ENCODE measurements around the gene TTC23.

TTC23 gene

GRCh38 chr15:99102332-99103235 is 146.8 kb downstream of the TTC23 start:
- no peak for DNase-seq (ENCODE audit: low spot score)

- DNase-seq (ENCODE audit: low spot score) = no peak
Observed at GRCh38 chr15:99101501-99101900, 147.9 kb downstream of the TTC23 start.

GRCh38 chr15:99100245-99101173 is 148.9 kb downstream of the TTC23 start:
- DNase-seq (ENCODE audit: low spot score) = peak; percentile 92

- DNase-seq (ENCODE audit: low spot score) = no peak
Observed at GRCh38 chr15:99099661-99100060, 149.7 kb downstream of the TTC23 start.

- no peak for DNase-seq (ENCODE audit: low spot score)
Observed at GRCh38 chr15:99098991-99099390, 150.4 kb downstream of the TTC23 start.

GRCh38 chr15:99098426-99098825 is 151.0 kb downstream of the TTC23 start:
- no peak for DNase-seq (ENCODE audit: low spot score)

GRCh38 chr15:99097441-99098410 is 151.7 kb downstream of the TTC23 start:
- DNase-seq (ENCODE audit: low spot score) = no peak

- DNase-seq (ENCODE audit: low spot score) = no peak
Observed at GRCh38 chr15:99096894-99097426, 152.4 kb downstream of the TTC23 start.

GRCh38 chr15:99096173-99096893 is 153.0 kb downstream of the TTC23 start:
- DNase-seq (ENCODE audit: low spot score) = no peak

GRCh38 chr15:99095626-99096025 is 153.8 kb downstream of the TTC23 start:
- no peak for DNase-seq (ENCODE audit: low spot score)

GRCh38 chr15:99092554-99093172 is 156.7 kb downstream of the TTC23 start:
- DNase-seq (ENCODE audit: low spot score) = no peak

- DNase-seq (ENCODE audit: low spot score) = no peak
Observed at GRCh38 chr15:99090938-99091337, 158.4 kb downstream of the TTC23 start.

GRCh38 chr15:99090011-99090699 is 159.2 kb downstream of the TTC23 start:
- no peak for DNase-seq (ENCODE audit: low spot score)

- no peak for DNase-seq (ENCODE audit: low spot score)
Observed at GRCh38 chr15:99087405-99087943, 161.9 kb downstream of the TTC23 start.

GRCh38 chr15:99086327-99086667 is 163.1 kb downstream of the TTC23 start:
- DNase-seq (ENCODE audit: low spot score) = no peak
